HG03103 (cell line): ENCODE results near the gene VWA3A.
"Not testable (repeated sequence)": the region's sequence is repeated elsewhere in the genome, so short reads cannot be mapped to it uniquely, and the experiment has no call there.

Experiments
- ATAC-seq: cut with Tn5 transposase; IDR thresholded peaks from one replicate; pipeline ENCODE4 v1.9.1; 2021; ENCODE audit warnings: low read depth; ENCODE audit not compliant: unreplicated experiment

Gene VWA3A

DNA sequence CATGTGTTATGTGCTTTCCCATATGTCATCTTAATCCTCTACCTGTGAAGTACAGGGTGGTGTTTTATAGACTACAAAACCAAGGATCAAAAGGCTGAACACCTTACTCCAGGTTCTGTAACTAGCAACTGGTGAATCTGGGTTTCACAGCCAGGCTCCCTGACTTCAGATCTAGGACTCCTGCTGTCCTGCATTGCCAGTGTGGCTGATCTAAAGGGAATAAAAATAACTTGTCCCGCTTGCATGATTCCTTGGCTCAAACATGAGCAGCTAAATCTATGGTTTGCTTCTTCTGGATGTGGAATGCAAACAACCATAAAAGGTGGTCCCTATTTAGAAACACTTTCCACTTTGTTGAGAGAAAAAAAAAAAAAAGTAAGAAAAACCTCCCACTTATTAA lies 3.7 kb upstream of the VWA3A start:
- no peak for ATAC-seq

GRCh38 chr16:22089910-22090309 lies 2.4 kb upstream of the VWA3A start:
- no peak for ATAC-seq

DNA sequence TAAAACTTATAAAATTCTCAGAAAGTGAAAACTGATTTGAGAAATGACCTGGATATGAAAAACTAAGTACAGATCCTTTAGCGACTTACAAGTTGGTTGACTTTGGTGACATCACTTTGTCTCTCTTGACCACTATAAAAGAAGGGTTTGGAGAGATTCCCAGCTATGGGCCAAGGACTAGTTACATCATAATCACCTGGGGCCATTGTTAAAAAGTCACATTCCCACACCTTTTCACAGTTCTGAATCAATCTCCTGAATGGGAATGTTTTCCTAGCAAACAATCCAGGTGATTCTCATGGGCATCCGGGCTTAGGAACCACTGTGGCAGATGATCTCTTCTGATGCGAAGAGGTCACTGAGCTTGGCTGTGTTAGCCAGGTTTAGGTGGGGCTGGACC lies 620 bp upstream of the VWA3A start:
- ATAC-seq, result no peak

DNA sequence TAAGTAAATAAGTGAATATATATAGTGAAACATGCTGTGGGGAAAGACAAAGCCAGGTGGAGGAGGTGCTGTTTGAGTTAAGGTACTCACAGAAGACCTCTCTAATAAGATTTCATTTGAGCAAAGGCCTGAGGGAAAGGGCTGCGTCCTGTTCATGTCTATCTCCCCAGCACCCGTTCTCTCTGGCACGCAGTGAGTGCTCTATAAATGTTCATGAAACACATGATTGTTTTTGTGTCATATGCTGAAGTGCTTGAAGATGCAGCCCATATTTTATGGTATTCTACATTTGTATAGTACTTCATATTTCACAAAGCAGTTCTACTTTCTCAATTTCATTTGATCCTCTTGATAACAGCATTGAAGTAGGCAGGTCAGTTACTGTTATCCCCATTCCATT lies 990 bp downstream of the VWA3A start:
- ATAC-seq, result no peak

DNA sequence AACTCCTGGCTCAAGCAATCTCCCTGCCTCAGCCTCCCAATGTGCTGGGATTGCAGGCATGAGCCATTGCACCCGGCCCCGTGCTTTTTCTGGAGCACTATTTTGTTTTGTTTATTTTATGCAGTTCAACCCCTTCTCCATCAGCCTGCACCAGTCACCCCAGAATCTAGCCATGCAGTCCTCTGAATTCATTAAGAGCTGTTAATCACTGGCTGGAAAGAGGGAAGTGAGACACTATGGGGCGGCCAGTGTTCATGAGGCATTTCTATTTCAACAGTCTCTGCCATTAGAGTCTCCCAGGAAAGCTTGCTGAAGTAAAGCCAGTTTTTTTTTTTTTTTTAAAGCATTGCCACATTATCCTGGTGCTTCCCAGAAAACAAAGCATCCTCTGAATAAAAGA lies 1.7 kb downstream of the VWA3A start:
- no peak for ATAC-seq

DNA sequence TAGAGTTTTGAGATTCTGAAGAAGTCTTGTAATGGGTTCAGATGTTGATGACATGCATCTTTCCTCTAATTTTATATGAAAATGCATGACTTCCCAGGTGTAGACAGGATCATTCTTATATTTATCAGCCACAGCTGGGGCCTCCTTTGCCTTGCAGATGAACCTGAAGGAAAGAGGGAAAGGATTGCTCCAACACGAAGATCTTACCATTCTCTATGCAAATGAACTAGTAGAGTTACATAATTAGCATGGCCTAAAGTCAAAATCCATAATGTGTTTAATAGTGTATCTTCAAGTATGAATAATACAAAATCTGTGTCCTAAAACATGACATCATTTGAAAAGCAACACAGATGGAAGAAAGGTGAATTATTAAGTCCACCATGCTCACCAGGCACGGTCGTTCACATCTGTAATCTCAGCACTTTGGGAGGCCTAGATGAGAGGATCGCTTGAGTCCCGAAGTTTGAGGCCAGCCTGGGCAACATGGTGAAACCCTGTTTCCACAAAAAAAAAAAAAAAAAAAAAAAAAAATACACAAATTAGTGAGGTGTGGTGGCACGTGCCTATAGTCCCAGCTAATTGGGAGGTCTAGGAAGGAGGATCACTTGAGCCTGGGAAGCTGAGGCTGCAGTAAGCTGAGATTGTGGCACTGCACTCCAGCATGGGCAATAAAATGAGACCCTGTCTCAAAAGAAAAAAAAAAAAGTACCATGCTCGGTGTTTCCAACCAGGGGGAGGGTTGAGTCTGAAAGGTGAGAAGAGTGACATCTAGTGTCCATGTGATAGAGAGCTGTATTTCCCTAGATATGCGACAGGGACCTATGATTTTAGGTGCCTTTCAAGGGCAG lies 6.3 kb downstream of the VWA3A start:
- ATAC-seq, result no peak

DNA sequence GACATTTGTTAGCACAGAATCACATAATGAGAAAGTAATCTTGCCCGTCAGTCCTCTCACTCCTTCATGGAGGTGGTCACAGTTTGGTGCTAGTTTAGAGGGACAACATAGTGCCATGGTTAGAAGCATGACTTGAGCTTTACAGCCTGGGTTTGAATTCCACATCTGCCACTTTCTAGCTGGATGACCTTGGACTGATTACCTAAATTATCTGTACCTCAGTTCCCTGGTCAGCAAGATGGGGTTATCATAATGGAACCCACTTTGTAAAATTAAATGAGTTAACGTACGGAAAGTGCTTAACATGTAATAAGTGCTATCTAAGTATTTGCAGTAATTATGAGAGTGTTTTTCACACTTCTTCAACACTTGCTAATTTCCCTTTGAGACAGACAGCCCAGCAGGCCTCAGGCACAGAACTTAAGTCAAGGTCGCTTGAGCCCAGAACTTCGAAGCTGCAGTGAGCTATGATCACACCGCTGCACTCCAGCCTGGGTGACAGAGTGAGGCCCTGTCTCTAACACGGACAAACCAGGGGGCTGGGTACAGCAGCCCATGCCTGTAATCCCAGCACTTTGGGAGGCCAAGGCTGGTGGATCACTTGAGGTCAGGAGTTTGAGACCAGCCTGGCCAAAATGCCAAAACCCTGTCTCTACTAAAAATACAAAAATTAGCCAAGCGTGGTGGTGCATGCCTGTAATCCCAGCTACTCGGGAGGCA lies 7.1 kb downstream of the VWA3A start:
- no peak for ATAC-seq

- no peak for ATAC-seq
Measured at GRCh38 chr16:22103441-22103840, 11.1 kb downstream of the VWA3A start.

DNA sequence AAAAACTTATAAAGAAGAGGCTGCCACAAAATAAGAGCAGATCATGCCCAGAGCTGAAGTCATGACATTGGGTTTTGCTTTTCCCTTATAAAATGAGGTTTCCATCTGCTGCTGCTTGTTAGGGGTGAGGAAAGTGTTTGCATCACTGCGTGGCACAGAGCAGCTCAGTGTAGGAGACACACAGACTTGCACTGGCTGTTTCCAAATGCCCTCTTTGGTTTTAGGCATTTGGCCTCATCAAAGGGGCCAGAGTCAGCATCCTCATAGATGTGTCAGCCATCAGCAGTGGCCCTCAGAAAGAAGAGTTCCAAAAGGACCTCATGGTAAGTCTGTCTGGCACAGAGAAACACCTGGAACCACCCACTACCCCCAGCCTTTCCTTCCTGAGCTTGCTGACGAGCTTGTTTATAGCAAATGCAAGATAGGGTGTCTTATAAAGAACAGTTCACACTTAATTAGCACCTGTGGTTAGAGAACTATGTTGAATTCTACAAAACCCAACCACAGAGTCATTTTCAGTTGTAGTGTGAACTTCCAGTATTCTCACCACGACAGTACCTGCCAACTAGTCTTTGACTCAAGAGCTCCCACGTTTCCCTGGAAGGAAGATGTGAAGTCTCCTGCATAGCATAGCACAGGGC lies 17.0 kb downstream of the VWA3A start:
- ATAC-seq, result no peak

DNA sequence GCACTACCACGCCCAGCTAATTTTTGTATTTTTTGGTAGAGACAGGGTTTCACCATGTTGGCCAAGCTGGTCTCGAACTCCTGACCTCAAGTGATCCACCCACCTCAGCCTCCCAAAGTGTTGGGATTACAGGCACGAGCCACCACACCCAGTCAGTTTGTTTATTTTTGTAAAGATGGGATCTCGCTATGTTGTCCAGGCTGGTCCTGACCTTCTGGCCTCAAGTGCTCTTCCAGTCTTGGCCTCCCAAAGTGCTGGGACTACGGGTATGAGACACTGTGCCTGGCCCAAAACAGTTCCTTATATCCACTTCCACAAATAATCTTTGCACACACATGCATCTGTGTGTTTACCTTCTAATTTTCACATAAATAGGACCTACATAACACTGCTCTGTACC lies 19.3 kb downstream of the VWA3A start:
- not testable (repeated sequence) for ATAC-seq

DNA sequence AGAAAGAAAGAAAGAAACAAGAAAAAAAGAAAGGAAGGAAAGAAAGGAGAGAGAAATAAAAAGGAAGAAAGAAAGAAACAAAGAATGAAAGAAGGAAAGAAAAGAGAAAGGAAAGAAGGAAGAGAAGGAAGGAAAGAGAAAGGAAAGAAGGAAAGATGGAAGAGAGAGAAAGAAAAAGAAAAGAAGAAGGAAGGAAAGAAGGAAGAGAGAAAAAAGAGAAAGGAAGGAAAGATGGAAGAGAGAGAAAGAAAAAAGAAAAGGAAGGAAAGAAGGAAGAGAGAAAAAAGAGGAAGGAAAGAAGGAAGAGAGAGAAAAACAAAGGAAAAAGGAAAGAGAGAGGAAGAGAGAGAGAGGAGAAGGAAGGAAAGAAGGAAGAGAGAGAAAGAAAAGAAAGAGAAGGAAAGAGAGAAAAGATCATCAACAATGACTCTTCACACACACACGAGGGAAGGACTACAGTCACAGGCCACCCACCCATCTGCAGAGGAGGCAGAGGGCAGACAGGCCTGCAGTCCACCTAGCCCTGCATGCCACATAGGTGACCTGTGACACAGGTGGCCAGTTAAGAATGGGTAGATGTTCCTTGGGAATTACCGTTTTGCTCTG lies 23.9 kb downstream of the VWA3A start:
- no peak for ATAC-seq

DNA sequence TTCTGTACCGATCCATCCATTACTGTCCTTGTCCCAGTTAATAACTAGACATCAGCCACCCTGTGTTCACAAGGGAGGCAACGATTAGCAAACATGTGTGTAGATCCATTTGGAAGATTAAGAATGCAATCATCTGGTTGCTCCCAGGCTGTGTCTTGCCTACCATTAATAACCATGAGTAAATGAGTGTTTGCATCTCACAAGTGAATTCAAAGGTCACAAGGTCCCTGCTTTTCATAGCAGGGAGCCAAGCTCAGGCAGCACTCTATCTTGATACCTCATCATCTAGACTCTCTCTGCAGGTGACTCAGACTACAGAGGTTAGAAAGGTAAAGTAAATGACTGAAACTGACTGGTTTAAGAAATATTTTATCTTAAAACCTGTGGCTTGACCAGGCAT lies 25.3 kb downstream of the VWA3A start:
- ATAC-seq, result no peak

GRCh38 chr16:22120440-22120839 lies 28.1 kb downstream of the VWA3A start:
- no peak for ATAC-seq

GRCh38 chr16:22122239-22122638 lies 29.9 kb downstream of the VWA3A start:
- no peak for ATAC-seq

GRCh38 chr16:22123146-22123545 lies 30.8 kb downstream of the VWA3A start:
- ATAC-seq, result no peak

- no peak for ATAC-seq
Measured at GRCh38 chr16:22123759-22124490, 31.6 kb downstream of the VWA3A start.

DNA sequence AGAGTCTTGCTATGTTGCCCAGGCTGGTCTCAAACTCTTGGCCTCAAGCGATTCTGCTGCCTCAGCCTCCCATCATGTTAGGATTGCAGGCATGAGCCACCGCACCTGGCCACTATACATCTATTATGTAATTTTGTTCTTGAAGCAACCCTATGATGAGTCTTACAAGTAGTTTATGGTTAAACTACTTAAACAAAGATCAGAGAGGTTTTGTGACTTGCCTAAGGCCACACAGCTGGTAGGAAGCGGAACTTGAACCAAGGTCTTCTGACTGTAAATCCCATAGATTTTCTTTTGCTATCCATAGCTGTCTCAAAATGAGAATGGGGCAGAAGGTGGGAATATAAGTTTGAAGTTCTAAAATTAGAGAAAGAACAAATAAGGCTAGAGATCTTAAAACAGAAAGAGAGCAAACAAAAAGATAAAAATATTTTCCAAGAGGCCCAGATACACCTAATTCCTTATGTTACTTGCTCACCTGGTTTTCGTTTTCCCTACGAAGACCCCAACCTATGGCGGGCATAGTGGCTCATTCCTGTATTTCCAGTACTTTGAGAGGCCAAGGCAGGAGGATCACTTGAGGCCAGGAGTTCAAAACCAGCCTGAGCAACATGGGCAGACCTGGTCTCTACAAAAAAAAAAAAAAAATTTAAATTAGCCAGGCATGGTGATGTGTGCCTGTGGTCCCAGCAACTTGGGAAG lies 32.4 kb downstream of the VWA3A start:
- ATAC-seq, result no peak

DNA sequence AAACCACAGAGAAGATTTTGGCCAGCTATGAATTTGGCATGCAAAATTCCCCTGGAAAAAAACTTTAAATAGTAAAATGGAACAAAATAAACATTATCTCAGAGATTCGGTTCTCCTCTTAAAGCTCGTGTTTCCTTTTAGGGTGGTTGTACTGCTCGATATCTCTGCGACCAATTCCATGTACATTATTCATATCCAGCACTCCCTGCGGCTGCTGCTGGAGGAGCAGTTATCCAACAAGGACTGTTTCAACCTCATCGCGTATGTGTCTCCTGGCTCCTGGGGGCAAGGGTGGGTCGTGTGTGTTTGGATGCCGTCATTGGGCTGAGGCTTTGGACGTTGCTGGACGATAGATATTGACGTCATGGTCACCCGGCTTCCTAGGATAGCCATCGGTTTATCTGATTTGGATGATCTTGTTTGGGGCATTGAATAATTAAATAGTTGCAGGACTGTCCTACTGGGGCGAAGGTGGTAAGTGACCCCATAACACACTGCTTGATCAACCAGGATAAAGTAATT lies 33.8 kb downstream of the VWA3A start:
- ATAC-seq, result no peak

DNA sequence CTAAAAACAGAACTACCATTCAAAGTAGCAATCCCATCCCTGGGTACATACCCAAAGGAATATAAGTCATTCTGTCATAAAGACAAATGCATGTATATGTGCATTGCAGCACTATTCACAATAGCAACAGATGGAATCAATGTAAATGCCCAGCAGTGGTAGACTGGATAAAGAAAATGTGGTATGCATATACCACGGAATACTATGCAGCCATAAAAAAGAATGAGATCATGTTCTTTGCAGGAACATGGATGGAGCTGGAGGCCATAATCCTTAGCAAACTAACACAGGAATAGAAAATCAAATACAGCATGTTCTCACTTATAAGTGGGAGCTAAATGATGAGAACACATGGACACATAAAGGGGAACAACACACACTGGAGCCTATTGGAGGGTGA lies 36.2 kb downstream of the VWA3A start:
- ATAC-seq, result not testable (repeated sequence)

- ATAC-seq, result no peak
Measured at GRCh38 chr16:22130528-22130927, 38.2 kb downstream of the VWA3A start.
